Stimulated activated CD4-positive, alpha-beta T cell treated with anti-CD3 and anti-CD28 coated beads, Interleukin-4, amount 100 ng/mL, for 48 hours (primary cell): ENCODE data around the gene ST7L.
"Not testable (repeated sequence)": the region's sequence is repeated elsewhere in the genome, so short reads cannot be mapped to it uniquely, and the experiment has no call there.

Experiments used
- DNase-seq, 2 donors: peaks; one replicate each; pipeline ENCODE4 v3.0.0-alpha.2; 2020; ENCODE audit warnings: low read depth in 2 of 2

The ST7L gene

GRCh38 chr1:112618721-112619517 is at the start of gene ST7L:
ST7L (minus strand) TSS chr1:112619141; CDS start chr1:112619113, 28 bp downstream.
- DNase-seq: peak; percentile 42 to 45

GRCh38 chr1:112666946-112667345 is 48.0 kb upstream of the ST7L start:
- no peak for DNase-seq

- DNase-seq: no peak
Measured at GRCh38 chr1:112665857-112666256, 46.9 kb upstream of the ST7L start.

GRCh38 chr1:112651205-112651604 is 32.3 kb upstream of the ST7L start:
- DNase-seq: no peak

GRCh38 chr1:112646225-112646624 is 27.3 kb upstream of the ST7L start:
- no peak for DNase-seq

- no peak for DNase-seq
Measured at GRCh38 chr1:112643080-112643479, 24.1 kb upstream of the ST7L start.

- not testable (repeated sequence) for DNase-seq
Measured at GRCh38 chr1:112640437-112640836, 21.5 kb upstream of the ST7L start.

- DNase-seq: no peak
Measured at GRCh38 chr1:112638110-112638428, 19.1 kb upstream of the ST7L start.

- no peak for DNase-seq
Measured at GRCh38 chr1:112637254-112638109, 18.5 kb upstream of the ST7L start.

GRCh38 chr1:112636597-112637253 is 17.8 kb upstream of the ST7L start:
- no peak for DNase-seq

GRCh38 chr1:112636056-112636455 is 17.1 kb upstream of the ST7L start:
- no peak for DNase-seq

GRCh38 chr1:112634367-112634766 is 15.4 kb upstream of the ST7L start:
- no peak for DNase-seq

GRCh38 chr1:112633628-112634027 is 14.7 kb upstream of the ST7L start:
- no peak for DNase-seq

GRCh38 chr1:112629256-112629655 is 10.3 kb upstream of the ST7L start:
- DNase-seq: no peak

GRCh38 chr1:112628516-112628915 is 9.6 kb upstream of the ST7L start:
- no peak for DNase-seq

GRCh38 chr1:112626887-112627286 is 7.9 kb upstream of the ST7L start:
- DNase-seq: no peak

GRCh38 chr1:112626193-112626592 is 7.3 kb upstream of the ST7L start:
- DNase-seq: no peak

- no peak for DNase-seq
Measured at GRCh38 chr1:112625696-112626095, 6.8 kb upstream of the ST7L start.

- not testable (repeated sequence) for DNase-seq
Measured at GRCh38 chr1:112624493-112624892, 5.6 kb upstream of the ST7L start.

GRCh38 chr1:112620377-112620695 is 1.4 kb upstream of the ST7L start:
- no peak for DNase-seq

- DNase-seq: peak; percentile 80 to 85
Measured at GRCh38 chr1:112619518-112620376, 806 bp upstream of the ST7L start, which contains the start of gene CAPZA1. CAPZA1 (plus strand) TSS chr1:112619832; CDS start chr1:112619845, 13 bp downstream.
